Uterus (tissue), 4 donors: ENCODE data around the gene GIMAP8. TPM values are rescaled to one million over a fixed set of nuclear protein-coding genes. Genes with fewer than 3 reads are reported as not detected.

ENCODE experiments used
- DNase-seq, 2 donors: peaks; one replicate each; pipeline ENCODE4 v3.0.0-alpha.2; 2019 to 2020
- H3K27ac ChIP-seq, 2 donors: fragments of 200-600 bp; sonication (generic); 1 replicate in 1 of 2; 2 replicates in 1 of 2; pipeline ENCODE4 v1.5.1; 2016 to 2018
- H3K27me3 ChIP-seq, 2 donors: fragments of 200-600 bp; sonication (generic); one replicate each; pipeline ENCODE4 v1.5.1; 2018 to 2019; ENCODE audit warnings: control low read depth in 1 of 2
- H3K36me3 ChIP-seq, 2 donors: fragments of 200-600 bp; sonication (generic); one replicate each; pipeline ENCODE4 v1.5.1; 2019; ENCODE audit warnings: control low read depth in 1 of 2
- H3K4me1 ChIP-seq, 2 donors: fragments of 200-600 bp; sonication (generic); one replicate each; pipeline ENCODE4 v1.5.1; 2018 to 2019; ENCODE audit warnings: control low read depth in 1 of 2
- H3K4me3 ChIP-seq, 2 donors: fragments of 200-600 bp; sonication (generic); 1 replicate in 1 of 2; 2 replicates in 1 of 2; pipeline ENCODE4 v1.5.1; 2018 to 2019; ENCODE audit warnings: mild to moderate bottlenecking in 1 of 2
- H3K9me3 ChIP-seq, 2 donors: fragments of 200-600 bp; sonication (generic); one replicate each; pipeline ENCODE4 v1.5.1; 2019; ENCODE audit warnings: control low read depth in 1 of 2
- CTCF ChIP-seq, 4 experiments: fragments of 200-600 bp in 2 of 4; fragments of 450-650 bp in 2 of 4; sonication (generic) in 2 of 4; IDR thresholded peaks; one replicate each; pipeline ENCODE4 v1.5.1; 2016 to 2019; ENCODE audit warnings: antibody characterized with exemption in 4 of 4, mild to moderate bottlenecking in 2 of 4, moderate library complexity in 1 of 4
- POLR2A ChIP-seq, 2 donors: fragments of 450-650 bp; IDR thresholded peaks; one replicate each; pipeline ENCODE4 v1.6.1; 2016; ENCODE audit warnings: antibody characterized with exemption in 2 of 2, mild to moderate bottlenecking in 1 of 2, moderate library complexity in 1 of 2
- intact Hi-C: fragments of 100-400 bp; cut with DNase I; formaldehyde crosslinking; loops from one replicate; pipeline ENCODE4 v1.15.1; 2023; ENCODE audit warnings: low total_unique reads
- total RNA-seq, 4 donors: library from RNA; depleted of rRNA in 3 of 4; stranded (reverse); fragments of >200 nt in 3 of 4; gene quantifications; one replicate each; pipeline versions ENCODE4 v1.1.0 to v1.2.4, GENCODE V29; 2014 to 2023
- donor health status: DM: yes; HTN: yes; CAD: no.

Gene GIMAP8
- total RNA-seq, 4 donors from 2014 or later, result 16.7 to 47.7 (median 25.6) TPM

GRCh38 chr7:150408393-150409299 is 41.8 kb upstream of the GIMAP8 start:
- H3K27ac ChIP-seq, result no peak overlapping the region
- DNase-seq, result no peak
- no peaks in the 10 kb centered on the region for H3K9me3 ChIP-seq
- intact Hi-C loops, result no loop called here
- TF ChIP-seq POLR2A (IDR thresholded peaks at IDR 0.05), result no peak
- TF ChIP-seq CTCF (IDR thresholded peaks at IDR 0.05), result no peak
- H3K27me3 ChIP-seq, result no peaks in the 10 kb centered on the region
- no peak overlapping the region for H3K4me3 ChIP-seq
- peaks cover 7 to 9% of the 10 kb centered on the region in 2 donors for H3K4me1 ChIP-seq
- no peaks in the 10 kb centered on the region for H3K36me3 ChIP-seq

- Histone ChIP-seq H3K4me3 (no peak overlapping the region), H3K4me1 (peaks cover under 1 to 5% of the 10 kb centered on the region in 2 donors), H3K36me3 (no peaks in the 10 kb centered on the region), H3K9me3 (no peaks in the 10 kb centered on the region), H3K27me3 (no peaks in the 10 kb centered on the region), H3K27ac (no peak overlapping the region)
- no peak for DNase-seq
- intact Hi-C loops, result no loop called here
- no peak for TF ChIP-seq CTCF (IDR thresholded peaks at IDR 0.05)
Measured at GRCh38 chr7:150409300-150410030, 41.0 kb upstream of the GIMAP8 start.

- H3K27me3 ChIP-seq, result no peaks in the 10 kb centered on the region
- intact Hi-C loops, result no loop called here
- no peak for TF ChIP-seq CTCF (IDR thresholded peaks at IDR 0.05)
- TF ChIP-seq POLR2A (IDR thresholded peaks at IDR 0.05), result no peak
- no peak for DNase-seq
- no peak overlapping the region for H3K27ac ChIP-seq
- H3K4me3 ChIP-seq, result no peak overlapping the region
- H3K9me3 ChIP-seq, result no peaks in the 10 kb centered on the region
- H3K4me1 ChIP-seq, result peaks cover 0 to 5% of the 10 kb centered on the region in 2 donors
- H3K36me3 ChIP-seq, result no peaks in the 10 kb centered on the region
Measured at GRCh38 chr7:150410131-150410530, 40.3 kb upstream of the GIMAP8 start.

GRCh38 chr7:150410680-150411346 is 39.6 kb upstream of the GIMAP8 start:
- Histone ChIP-seq H3K27ac (no peak overlapping the region), H3K9me3 (no peaks in the 10 kb centered on the region), H3K27me3 (no peaks in the 10 kb centered on the region), H3K36me3 (no peaks in the 10 kb centered on the region), H3K4me1 (peaks cover 0 to 5% of the 10 kb centered on the region in 2 donors), H3K4me3 (no peak overlapping the region)
- TF ChIP-seq POLR2A (IDR thresholded peaks at IDR 0.05) (no peak), CTCF (IDR thresholded peaks at IDR 0.05) (no peak)
- intact Hi-C loops, result no loop called here
- no peak for DNase-seq
